ENCODE measurements around the gene SFRP2.
A peak's percentile ranks its signal among the peaks of the same experiment; 100 is the strongest.

The SFRP2 gene

DNA sequence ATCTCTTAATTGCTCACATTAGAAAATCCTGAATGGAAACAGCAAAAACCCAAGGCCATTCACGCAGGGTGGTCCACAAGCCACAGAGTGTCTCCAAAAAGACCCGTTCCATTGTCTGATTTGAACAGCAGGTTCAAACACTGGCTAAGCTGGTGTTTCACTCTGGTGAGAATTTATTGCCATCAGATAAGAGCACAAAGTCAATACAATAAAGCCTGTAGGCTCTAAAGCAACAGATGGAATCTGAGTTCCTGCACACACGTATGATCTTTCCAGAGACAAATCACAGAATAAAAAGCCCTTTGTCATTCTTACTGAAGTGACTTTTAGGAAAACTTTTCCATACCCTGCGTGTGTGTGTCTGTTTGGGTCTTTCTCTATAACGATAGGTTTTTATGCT is 5.1 kb upstream of the SFRP2 start:
- no peak for DNase-seq (ENCODE audit: low read depth in 2 of 2)

DNA sequence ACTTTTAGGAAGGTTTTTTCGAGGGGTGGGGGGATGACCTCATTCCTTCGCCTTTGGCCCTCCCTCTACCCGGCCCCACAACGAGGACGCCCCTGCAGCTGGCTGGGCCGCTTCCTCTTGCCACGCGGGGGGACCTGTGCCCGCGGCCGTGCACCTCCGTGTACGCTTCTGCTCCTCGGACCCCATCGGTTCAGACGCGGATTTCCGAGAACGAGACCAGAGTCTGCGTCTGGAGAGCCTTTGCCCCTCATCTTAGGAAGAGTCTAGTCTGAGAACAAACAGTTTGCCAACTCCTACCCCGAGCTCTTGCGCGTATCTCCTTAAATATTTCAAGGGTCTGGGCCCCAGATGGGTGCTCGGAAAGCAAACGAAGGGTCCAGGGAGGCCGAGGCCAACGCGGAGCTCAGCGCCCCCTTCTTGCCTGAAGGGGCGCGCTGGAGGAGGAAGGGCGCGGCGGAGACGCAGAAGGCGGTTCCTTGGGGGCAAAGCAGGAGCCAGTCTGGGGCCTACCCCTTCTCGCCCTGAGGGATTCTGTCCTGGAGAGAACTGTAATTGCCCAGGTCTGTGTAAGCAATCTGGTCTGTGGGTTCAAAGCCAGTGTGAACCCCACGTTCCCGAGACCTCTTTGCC is 3.9 kb upstream of the SFRP2 start:
- no peak for DNase-seq (ENCODE audit: low read depth in 2 of 2)

DNA sequence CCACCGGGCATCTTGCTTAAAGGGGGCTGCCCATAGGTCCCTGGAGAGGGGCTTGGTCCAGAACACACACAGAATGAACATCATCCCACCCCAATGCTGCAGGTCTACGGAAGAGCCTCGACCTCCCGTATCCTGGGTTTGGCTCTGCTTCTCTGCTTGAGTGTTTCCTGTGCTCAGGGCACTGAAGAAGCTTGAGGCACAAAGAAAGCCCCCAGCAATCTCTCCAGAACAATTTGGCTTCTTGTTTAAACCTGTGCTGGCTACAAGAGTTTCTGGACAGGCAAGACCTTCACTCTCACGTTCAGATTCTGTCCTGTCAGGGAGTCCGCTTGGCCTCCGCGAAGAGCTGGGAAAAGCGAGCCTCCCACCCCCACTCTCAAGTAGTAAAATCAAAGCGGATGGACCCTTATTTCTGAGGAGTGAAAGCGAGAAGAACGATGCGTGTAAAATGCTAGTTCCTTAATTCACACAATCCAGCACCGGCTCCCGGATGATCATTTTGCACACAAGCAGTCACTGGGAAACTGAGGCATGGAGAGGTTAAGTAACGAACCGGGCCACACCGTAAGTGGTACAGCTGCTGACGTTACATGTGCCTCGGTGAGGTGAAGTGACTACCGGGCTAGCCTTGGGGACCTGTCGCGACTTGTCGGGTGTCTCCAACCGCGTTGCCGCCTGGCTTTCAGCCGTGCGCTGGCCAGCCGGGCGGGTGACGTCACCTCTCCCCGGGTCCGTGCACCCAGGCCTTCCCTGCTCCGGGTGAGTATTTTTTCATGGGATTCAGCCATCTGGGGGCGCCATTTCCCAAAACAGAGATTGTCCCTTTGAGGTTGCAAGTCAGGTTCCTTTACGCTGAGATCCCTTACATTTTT is 3.1 kb upstream of the SFRP2 start:
- peak in 1 of 2 donors; percentile 30 for DNase-seq (ENCODE audit: low read depth in 2 of 2)

DNA sequence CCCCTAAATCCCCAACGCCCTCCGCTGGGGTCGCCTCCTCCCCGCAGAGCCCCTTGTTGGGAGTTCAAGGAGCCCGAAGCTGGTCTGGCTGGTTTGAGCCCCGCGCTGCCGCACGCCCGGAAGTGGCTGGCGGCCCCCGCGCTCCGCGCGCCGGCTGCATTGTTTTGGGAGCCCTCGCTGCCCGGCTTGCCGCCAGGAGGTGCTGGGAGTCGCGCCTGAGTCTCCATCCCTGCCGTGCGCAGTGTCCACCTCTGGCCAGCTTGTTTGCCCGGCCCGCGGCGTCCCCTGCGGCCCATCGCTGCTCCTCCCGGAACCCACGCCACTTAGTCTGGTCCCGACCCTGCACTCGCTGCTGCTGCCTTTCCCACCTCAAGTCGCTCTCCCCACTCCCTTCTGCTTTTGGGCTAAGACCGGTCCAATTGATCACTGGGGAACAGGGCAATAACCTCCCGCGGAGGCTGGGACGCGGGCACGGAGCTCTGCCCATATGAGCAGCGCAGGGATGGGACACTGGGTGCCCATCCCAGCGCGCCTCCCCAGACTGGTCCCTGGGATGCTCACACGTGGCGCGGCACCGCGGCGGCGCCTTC is 2.2 kb upstream of the SFRP2 start:
- DNase-seq (ENCODE audit: low read depth in 2 of 2) = peak in 1 of 2 donors; percentile 32

DNA sequence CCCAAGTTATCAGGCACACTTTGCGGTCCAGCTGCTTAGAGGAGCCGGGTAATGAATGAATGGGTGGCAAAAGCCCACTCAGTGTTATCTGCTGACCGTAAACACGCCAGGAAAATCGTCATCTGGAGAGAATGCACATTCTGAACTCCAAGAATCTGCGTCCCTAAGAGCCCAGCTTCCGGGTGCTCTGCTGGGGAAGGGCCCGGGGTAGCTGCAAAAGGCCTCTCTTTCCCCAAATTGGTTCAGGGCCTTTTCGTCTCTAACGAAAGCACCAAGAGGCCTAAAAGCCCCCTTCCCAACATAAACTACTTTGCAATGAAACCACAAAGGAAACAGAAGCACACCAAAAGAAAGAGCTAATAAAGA is 1.6 kb upstream of the SFRP2 start:
- DNase-seq (ENCODE audit: low read depth in 2 of 2) = no peak

DNA sequence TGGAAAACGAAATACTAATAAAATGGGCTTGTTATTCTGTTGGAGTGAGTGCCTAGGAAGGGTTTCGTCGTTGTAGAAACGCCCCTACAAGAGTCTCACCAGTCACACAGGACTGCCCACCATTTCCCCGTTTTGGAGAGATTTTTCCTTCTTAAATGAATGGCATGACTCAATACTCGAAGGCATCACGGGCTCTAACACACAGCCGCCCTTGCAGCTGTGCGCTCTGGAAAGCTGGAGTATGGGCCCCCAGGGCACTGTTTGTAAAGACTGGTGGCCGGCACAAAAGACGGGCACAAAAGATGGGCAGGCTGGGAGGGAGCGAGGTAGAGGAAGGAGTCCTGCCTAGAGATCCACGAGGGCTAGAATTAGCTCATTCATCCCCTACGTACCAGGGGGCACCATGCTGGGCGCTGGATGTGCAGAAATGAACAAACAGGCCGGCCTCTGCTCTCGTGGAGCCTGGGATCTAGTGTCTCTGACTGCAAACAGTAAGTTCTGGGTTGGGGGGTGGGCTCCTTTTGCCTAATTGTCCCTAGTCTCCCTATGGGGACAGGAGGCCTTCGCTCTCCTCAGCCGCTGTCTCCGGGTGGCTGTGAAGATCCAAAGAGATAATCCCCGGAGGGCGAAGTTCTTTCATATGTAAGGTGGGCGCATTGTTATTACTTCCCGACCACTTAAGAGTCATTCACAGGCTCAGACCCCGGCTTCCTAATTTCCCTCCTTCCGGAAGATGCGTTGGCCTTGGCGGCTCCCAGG is 1.0 kb upstream of the SFRP2 start:
- no peak for DNase-seq (ENCODE audit: low read depth in 2 of 2)

DNA sequence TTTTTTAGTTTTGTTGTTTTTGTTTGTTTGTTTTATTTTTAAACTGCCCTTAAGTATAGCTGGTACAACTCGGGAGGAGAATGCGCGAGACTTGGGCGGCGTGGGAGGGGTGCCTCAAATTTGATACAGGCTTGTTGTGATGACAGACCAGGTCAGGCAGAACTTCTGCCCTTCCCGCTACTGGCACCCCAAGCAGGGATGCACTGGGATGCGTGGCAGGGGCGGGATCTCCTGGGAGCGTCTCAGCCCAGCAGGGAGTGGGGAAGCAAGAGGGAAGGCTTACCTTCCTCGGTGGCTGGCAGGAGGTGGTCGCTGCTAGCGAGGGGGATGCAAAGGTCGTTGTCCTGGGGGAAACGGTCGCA is 851 bp downstream of the SFRP2 start:
- no peak for DNase-seq (ENCODE audit: low read depth in 2 of 2)

DNA sequence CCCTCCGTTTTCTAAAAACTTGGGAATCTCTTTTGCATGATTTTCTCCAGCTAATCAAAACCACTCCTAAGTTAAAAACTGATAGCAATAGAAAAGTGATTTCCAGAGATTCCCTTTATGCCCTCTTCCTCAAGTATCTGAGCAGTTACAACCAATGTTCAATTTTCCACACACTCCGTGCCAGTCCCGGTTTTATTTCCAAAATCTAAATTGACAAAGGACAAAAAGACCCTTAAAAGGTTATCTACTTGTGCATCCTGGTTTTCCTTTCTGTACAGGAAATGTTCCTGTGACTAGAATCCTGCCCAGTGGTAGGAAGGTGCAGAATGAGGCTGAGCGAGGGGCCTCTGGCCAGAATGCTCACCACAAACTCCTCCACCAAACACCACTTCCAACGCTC is 1.3 kb downstream of the SFRP2 start:
- no peak for DNase-seq (ENCODE audit: low read depth in 2 of 2)

DNA sequence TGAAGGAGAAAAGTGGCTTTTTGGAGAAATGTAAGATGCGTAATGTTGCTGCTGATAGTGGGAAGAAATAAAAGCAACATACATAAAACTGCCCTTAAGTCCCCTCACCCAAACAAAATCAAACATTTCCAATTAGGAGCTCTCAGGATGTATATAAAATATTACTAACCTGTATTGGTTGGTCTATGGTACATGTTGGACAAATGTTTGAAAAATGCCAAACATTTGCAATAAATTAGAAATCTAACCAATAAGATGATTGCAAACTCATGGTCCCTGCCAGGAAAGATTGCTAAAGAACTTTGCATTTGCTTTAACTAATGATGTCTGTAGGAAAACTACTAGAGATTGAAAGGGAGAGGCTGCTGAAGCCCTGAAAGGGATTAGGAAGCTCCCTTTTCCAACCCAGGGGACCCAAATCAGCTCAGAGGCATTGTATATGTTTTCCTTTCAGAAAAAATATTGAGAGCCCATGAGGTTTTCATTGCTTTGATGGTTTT is 1.8 kb downstream of the SFRP2 start:
- no peak for DNase-seq (ENCODE audit: low read depth in 2 of 2)

DNA sequence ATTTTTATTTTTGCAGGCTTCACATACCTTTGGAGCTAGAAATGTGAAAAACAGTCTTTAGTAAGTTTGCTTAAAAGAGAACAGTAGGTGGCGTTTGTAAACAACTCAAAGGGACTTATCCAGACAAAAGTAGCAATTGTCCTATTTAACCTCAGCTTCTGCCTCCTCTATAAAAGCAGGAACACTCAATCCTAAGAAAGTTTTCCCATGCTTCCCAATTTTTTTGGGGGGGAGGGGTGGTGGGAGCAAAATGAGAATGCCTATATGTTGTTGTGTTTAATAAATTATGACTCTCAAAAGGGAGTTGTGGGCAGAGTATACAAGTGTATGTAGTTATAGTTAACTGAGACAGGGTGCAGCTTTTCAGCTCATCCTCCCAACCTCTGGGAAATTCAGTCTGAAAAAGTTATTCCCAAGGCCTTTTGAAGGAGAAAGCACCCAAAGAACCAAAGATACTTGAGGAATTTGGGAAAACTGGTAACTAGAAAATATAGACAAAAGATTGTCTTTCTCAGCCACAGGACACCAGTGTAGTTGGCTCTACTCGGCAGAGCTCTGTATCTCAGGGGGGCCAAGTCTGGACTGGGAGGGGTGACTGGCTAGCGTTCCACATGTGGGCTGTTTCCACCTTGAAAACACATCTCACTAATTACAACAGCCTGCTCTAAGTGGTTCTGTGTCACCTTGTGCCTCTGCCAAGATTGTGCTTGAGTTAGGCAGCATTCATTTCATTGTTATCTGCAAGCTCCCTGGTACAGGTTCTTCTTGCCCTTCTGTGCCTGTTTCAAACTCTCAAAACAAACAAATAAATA is 2.8 kb downstream of the SFRP2 start:
- no peak for DNase-seq (ENCODE audit: low read depth in 2 of 2)

DNA sequence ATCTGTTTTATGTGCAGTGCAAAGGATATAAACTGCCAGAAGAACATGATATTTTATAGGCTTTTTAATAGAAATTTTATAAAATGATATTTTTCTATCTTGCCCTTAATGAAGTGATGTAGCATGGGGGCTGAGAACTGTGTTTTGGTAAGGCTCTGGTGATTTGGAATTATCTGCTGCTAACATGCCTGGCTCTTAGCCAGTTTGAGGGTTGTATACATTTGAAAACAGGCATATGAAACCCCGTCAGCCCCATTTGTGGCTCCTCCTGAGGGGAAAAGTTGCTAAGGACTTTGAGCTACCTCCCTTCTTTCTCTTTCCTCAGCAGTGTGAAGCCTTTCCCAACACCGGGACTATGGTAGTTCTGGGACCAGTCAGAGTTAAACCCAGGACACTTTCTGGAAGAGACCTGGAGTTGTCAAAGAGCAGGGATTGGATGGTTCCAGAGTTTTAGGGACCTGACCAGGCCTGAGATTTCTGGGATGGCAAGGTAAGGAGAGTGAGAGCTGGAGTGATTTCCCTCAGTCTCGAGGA is 4.7 kb downstream of the SFRP2 start:
- no peak for DNase-seq (ENCODE audit: low read depth in 2 of 2)

DNA sequence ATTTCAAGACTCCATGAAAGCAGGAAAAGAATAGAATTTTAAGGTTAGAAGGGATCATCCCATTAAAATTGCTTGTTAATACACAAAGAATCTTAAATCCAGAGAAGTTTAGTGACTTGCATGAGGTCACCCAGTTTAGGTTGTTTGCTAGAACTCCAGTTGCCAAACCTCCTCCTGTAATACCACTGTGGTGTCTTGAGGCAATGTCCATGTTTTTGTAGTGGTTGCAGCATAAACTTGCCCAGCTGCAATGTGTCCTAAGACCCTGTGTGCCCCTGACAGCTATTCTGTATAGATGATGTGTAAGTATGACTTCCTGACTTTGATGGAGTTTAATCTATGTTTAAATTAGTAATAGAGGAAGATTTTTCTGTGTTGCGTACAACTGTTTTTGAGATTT is 6.3 kb downstream of the SFRP2 start:
- DNase-seq (ENCODE audit: low read depth in 2 of 2) = no peak

DNA sequence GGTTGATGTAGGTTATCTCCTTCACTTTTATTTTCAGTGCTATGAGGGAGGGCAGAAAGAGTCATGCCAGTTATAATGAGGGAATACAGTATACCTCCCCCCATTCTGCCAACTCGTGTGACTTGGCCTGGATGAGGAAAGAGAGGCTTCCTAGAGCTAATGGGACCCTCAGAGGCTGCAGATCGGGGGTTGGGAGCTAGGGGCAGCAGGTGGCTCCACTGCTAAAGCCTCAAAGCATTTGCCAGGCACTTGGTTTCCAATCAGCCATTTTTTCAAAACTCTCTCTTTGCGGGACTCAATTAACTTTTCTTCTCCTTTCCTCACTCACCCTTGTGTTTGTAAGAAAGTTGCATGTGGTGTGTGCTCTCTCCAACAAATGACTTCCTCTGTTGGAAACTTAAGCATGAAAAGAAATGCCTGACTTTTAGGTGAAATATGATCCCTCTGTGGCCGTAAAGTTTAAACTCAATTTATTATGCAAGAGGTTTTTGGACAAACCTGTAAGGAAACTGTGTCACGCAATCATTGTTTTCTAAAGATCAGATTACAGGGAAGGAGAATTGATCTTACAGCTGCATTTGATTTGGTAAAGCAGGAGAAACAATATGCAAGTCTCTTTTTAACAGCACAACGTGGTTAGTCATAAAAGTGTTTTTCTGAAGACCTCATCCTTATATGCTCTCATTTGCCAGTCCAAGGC is 7.0 kb downstream of the SFRP2 start:
- no peak for DNase-seq (ENCODE audit: low read depth in 2 of 2)

DNA sequence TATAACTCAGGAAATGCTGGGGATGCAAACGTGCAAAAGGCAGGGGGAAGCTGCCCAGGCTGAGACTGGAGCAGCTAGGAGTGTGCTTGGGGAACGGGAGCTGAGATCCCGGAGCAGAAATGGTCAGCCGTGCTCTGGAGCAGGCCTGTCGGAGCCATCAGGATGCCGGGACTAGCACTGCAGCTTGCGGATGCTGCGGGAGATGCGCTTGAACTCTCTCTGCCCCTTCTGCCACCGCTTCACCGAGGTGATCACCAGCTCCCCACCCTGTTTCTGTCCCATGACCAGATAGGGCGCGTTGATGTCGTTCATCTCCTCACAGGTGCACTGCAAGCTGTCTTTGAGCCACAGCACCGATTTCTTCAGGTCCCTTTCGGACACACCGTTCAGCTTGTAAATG is 7.6 kb downstream of the SFRP2 start:
- no peak for DNase-seq (ENCODE audit: low read depth in 2 of 2)

DNA sequence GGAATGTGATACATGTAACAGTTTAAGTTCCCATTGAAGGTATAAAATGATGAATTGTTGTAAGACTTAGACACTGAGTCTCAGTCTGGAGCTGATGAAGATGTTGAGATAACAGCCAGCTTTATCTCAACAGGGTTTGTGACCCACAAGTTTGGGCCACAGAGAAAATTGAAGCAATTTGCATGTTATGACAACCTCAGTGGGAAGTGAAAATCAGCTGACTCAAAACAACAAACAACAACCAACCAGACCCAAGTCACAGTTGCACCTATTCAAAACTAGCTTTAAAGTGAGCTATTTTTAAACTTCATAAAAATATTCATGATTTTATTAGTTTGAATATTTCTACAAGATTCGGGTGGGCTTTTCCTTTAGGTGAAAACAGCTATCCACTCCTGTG is 8.0 kb downstream of the SFRP2 start:
- no peak for DNase-seq (ENCODE audit: low read depth in 2 of 2)

DNA sequence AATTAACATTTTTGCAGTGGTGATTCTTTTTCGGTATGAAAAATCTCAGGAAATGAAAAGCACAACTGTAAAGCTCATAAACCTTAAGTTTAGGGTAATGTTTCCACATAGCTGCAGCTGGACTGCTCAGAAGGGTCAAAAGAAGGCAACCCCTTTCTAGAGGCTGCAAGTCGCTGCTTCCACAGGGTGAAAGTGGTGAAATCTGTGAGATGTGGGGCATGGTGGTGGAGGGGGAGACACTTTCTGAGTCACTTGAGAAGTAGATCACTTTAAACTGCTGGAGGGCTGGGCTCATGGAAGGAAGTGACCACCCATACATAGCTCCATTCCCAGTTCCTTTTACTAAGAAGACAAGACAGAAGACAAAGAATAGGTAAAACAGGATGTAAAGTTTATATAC is 8.7 kb downstream of the SFRP2 start:
- DNase-seq (ENCODE audit: low read depth in 2 of 2) = no peak

DNA sequence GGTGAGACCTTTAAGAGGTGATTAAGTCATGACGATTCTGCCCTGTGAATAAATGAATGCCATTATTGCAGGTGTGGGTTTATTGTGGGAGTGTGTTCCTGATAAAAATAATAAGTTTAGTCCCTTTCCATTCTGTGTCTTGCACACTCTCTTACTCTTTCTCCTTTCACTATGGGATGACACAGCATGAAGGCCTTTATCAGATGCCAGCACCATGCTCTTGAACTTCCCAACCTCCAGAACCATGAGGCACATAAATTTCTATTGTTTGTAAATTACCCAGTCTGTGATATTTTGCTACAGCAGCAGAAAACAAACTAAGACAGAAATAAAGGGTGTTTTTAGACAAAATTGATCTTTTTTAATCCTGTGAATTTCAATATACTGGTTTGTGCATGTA is 10.5 kb downstream of the SFRP2 start:
- DNase-seq (ENCODE audit: low read depth in 2 of 2) = no peak

DNA sequence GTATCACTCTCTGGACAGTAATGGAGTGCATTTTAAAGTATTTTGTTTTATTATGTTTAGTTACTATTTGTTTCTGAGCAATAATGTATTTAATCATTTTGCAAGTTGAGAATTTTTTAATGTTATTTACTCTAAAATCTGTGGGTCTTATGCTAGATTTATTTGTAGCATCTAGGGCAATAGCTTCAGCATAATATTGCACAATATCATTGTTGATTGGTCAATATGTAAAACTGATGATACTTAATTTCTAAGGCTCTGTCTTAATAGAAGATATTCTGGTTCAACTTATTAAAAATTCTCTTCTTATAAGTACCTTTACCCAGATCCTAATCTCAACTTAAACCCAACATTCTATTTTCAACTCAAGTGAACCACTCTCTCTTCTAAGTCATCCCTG is 11.5 kb downstream of the SFRP2 start:
- no peak for DNase-seq (ENCODE audit: low read depth in 2 of 2)

DNA sequence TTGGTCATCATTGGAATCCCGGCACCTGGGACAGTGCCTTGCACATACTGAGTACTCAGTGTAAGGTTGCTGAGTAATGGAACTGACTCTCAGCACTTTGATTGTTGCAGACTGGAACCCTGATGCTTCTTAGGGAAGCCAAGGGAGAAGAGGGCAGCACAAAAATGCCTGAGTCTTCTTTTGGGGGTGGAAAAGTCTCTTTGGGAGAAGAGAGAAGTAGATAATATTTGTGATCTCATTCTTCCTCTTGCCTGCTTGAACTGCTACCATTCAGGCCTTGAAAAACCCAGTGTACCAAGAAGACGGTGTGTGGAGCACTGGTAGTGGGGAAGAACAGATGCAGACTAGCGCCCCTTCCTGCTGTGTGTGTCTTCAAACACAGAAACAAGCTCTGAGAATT is 12.3 kb downstream of the SFRP2 start:
- no peak for DNase-seq (ENCODE audit: low read depth in 2 of 2)

DNA sequence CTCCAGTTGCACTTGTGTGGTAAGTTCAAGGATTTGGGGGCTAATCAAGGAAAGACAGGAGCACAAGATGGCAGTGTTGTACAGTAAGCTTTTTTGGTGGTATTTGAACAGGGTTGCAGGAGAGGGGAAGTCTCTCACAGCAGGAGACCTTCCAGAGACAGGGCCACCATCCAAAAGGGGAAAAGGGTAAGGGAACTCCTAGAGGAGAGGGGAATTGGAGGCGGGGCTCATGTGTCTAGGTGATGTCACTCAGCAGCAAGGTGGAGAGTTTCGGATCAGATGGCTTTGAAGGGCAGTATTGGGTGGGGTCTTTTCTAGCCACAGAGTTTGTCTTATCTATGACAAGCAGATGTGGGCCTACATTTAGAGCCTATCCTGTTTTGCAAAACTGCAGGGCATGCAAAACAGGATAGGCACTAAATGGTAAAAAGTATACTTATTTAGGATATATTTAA is 15.6 kb downstream of the SFRP2 start:
- DNase-seq (ENCODE audit: low read depth in 2 of 2) = no peak

DNA sequence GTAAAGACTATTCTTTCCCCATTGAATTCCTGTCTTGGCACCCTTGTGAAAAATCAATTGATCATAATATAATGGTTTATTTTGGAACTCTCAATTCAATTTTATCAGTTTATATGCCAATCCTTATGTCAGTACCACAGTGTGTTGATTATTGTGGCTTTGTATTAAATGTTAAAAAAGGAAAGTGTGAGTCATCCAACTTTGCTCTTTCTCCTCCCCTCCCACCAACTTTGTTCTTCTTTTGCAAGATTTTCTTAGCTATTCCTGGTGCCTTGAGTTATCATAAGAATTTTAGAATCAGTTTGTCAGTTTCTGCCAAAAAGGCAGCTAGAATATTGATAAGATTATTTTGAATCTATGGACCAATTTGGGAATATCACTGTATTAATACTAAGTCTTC is 17.8 kb downstream of the SFRP2 start:
- DNase-seq (ENCODE audit: low read depth in 2 of 2) = no peak
